H1 (cell line): ENCODE data around the gene NPHP4. TPM values are rescaled to one million over a fixed set of nuclear protein-coding genes. Genes with fewer than 3 reads are reported as not detected.

ENCODE experiments used
- CEBPB ChIP-seq: IDR thresholded peaks from 2 replicates; pipeline ENCODE4 v1.6.1; 2012; ENCODE audit warnings: low read depth, low read length
- RFX5 ChIP-seq: IDR thresholded peaks from 2 replicates; pipeline ENCODE4 v1.6.1; 2011; ENCODE audit warnings: low read depth, low read length, improper control_type of control experiment, borderline replicate concordance
- polyA plus RNA-seq, 7 experiments: library from polyadenylated mRNA; depleted of rRNA in 3 of 7; stranded (reverse) in 5 of 7; unstranded in 2 of 7; fragments of >200 nt in 5 of 7; fragments of 200-250 nt in 2 of 7; gene quantifications; 1 replicate in 5 of 7; 2 replicates in 1 of 7; 4 replicates in 1 of 7; pipeline versions ENCODE4 v1.2.1 to v1.2.3, GENCODE V29; 2011 to 2013; ENCODE audit warnings: missing spikeins in 2 of 7, mixed read lengths in 2 of 7
- total RNA-seq: library from RNA; stranded (reverse); fragmentation: NEBNext Ultra II Directional; extraction: Animal tissue kit (Norgen Biotek cat#: 25700); gene quantifications from 2 replicates; pipeline ENCODE4 v1.2.1, GENCODE V29; 2021
- TF ChIP-seq, protein P1 (sequence below): fragments of 300-600 bp; sonication (generic); IDR thresholded peaks from 2 replicates; pipeline ENCODE4 v1.7.1; 2012; ENCODE audit warnings: low read length, moderate library complexity, mild to moderate bottlenecking, inconsistent platforms; ENCODE audit not compliant: insufficient replicate concordance

The NPHP4 gene
- total and polyA plus RNA-seq, 2 of the 8 experiments (the other 6 are each of a cell fraction or from before 2014, with no cell fraction given), result 5.8 to 14.0 TPM

DNA sequence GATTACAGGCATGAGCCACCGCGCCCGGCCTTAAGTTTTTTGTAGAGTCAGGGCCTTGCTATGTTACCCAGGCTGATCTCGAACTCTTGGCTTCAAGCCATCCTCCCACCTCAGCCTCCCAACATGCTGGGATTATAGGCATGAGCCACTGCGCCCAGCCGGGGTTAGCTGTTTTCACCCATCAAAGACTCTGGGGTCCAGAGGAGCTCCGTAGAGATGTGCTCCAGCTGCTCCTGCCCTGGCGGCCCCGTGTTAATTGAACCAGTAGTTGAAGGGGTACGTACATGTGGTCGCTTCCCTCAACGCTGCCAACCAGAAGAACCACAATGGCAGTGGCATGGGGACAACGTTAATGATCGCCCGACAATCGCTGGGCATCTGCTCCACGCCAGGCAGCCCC is 72.0 kb downstream of the NPHP4 start (continued):
- TF ChIP-seq, protein P1, sequence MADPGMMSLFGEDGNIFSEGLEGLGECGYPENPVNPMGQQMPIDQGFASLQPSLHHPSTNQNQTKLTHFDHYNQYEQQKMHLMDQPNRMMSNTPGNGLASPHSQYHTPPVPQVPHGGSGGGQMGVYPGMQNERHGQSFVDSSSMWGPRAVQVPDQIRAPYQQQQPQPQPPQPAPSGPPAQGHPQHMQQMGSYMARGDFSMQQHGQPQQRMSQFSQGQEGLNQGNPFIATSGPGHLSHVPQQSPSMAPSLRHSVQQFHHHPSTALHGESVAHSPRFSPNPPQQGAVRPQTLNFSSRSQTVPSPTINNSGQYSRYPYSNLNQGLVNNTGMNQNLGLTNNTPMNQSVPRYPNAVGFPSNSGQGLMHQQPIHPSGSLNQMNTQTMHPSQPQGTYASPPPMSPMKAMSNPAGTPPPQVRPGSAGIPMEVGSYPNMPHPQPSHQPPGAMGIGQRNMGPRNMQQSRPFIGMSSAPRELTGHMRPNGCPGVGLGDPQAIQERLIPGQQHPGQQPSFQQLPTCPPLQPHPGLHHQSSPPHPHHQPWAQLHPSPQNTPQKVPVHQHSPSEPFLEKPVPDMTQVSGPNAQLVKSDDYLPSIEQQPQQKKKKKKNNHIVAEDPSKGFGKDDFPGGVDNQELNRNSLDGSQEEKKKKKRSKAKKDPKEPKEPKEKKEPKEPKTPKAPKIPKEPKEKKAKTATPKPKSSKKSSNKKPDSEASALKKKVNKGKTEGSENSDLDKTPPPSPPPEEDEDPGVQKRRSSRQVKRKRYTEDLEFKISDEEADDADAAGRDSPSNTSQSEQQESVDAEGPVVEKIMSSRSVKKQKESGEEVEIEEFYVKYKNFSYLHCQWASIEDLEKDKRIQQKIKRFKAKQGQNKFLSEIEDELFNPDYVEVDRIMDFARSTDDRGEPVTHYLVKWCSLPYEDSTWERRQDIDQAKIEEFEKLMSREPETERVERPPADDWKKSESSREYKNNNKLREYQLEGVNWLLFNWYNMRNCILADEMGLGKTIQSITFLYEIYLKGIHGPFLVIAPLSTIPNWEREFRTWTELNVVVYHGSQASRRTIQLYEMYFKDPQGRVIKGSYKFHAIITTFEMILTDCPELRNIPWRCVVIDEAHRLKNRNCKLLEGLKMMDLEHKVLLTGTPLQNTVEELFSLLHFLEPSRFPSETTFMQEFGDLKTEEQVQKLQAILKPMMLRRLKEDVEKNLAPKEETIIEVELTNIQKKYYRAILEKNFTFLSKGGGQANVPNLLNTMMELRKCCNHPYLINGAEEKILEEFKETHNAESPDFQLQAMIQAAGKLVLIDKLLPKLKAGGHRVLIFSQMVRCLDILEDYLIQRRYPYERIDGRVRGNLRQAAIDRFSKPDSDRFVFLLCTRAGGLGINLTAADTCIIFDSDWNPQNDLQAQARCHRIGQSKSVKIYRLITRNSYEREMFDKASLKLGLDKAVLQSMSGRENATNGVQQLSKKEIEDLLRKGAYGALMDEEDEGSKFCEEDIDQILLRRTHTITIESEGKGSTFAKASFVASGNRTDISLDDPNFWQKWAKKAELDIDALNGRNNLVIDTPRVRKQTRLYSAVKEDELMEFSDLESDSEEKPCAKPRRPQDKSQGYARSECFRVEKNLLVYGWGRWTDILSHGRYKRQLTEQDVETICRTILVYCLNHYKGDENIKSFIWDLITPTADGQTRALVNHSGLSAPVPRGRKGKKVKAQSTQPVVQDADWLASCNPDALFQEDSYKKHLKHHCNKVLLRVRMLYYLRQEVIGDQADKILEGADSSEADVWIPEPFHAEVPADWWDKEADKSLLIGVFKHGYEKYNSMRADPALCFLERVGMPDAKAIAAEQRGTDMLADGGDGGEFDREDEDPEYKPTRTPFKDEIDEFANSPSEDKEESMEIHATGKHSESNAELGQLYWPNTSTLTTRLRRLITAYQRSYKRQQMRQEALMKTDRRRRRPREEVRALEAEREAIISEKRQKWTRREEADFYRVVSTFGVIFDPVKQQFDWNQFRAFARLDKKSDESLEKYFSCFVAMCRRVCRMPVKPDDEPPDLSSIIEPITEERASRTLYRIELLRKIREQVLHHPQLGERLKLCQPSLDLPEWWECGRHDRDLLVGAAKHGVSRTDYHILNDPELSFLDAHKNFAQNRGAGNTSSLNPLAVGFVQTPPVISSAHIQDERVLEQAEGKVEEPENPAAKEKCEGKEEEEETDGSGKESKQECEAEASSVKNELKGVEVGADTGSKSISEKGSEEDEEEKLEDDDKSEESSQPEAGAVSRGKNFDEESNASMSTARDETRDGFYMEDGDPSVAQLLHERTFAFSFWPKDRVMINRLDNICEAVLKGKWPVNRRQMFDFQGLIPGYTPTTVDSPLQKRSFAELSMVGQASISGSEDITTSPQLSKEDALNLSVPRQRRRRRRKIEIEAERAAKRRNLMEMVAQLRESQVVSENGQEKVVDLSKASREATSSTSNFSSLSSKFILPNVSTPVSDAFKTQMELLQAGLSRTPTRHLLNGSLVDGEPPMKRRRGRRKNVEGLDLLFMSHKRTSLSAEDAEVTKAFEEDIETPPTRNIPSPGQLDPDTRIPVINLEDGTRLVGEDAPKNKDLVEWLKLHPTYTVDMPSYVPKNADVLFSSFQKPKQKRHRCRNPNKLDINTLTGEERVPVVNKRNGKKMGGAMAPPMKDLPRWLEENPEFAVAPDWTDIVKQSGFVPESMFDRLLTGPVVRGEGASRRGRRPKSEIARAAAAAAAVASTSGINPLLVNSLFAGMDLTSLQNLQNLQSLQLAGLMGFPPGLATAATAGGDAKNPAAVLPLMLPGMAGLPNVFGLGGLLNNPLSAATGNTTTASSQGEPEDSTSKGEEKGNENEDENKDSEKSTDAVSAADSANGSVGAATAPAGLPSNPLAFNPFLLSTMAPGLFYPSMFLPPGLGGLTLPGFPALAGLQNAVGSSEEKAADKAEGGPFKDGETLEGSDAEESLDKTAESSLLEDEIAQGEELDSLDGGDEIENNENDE, result no peak
- TF ChIP-seq CEBPB (no peak), RFX5 (no peak)
